Activated gamma-delta T cell (primary cell): ENCODE data around the gene ADAM8.
"Not testable (repeated sequence)": the region's sequence is repeated elsewhere in the genome, so short reads cannot be mapped to it uniquely, and the experiment has no call there.

ENCODE experiments used
- DNase-seq: peaks from one replicate; lab custom pipeline; 2025; lab: John Stamatoyannopoulos, UW

Gene ADAM8

GRCh38 chr10:133267829-133268228, 8.8 kb downstream of the ADAM8 start:
- no peak for DNase-seq

GRCh38 chr10:133267293-133267692, 9.4 kb downstream of the ADAM8 start:
- DNase-seq, result no peak

- no peak for DNase-seq
Observed at GRCh38 chr10:133266056-133266795, 10.4 kb downstream of the ADAM8 start.

- DNase-seq, result not testable (repeated sequence)
Observed at GRCh38 chr10:133265052-133265451, 11.6 kb downstream of the ADAM8 start.

GRCh38 chr10:133264461-133264860, 12.2 kb downstream of the ADAM8 start:
- DNase-seq, result no peak

GRCh38 chr10:133263674-133264073, 13.0 kb downstream of the ADAM8 start:
- DNase-seq, result no peak

- DNase-seq, result no peak
Observed at GRCh38 chr10:133262696-133263095, 14.0 kb downstream of the ADAM8 start.

- peak; percentile 88 for DNase-seq
Observed at GRCh38 chr10:133261726-133262325, 14.8 kb downstream of the ADAM8 start.

GRCh38 chr10:133260895-133261725, 15.6 kb downstream of the ADAM8 start:
- peak; percentile 66 for DNase-seq

- DNase-seq, result no peak
Observed at GRCh38 chr10:133259602-133259989, 17.1 kb downstream of the ADAM8 start.

GRCh38 chr10:133258818-133259601, 17.7 kb downstream of the ADAM8 start:
- DNase-seq, result no peak

GRCh38 chr10:133258066-133258817, 18.4 kb downstream of the ADAM8 start:
- no peak for DNase-seq

GRCh38 chr10:133257489-133258065, 19.1 kb downstream of the ADAM8 start:
- DNase-seq, result no peak

GRCh38 chr10:133255323-133255722, 21.3 kb downstream of the ADAM8 start:
- no peak for DNase-seq

- no peak for DNase-seq
Observed at GRCh38 chr10:133254421-133255120, 22.1 kb downstream of the ADAM8 start.

GRCh38 chr10:133253361-133253955, 23.2 kb downstream of the ADAM8 start:
- no peak for DNase-seq

GRCh38 chr10:133252223-133252552, 24.5 kb downstream of the ADAM8 start:
- DNase-seq, result no peak

- DNase-seq, result no peak
Observed at GRCh38 chr10:133251388-133252222, 25.1 kb downstream of the ADAM8 start.
